Mesenchymal stem cell (in vitro differentiated cells and primary cell): ENCODE data around the gene CUL2.
"Not testable (repeated sequence)": the region's sequence is repeated elsewhere in the genome, so short reads cannot be mapped to it uniquely, and the experiment has no call there.

ENCODE experiments used
- DNase-seq: peaks from one replicate; pipeline ENCODE4 v3.0.0-alpha.2; 2013
- H2AFZ ChIP-seq: one replicate; pipeline ENCODE4 v1.6.1; 2013; ENCODE audit warnings: low read depth, mild to moderate bottlenecking, control low read depth, inconsistent platforms, low read length, moderate library complexity
- H2AK5ac ChIP-seq: 2 replicates; pipeline ENCODE4 v1.6.1; 2013; ENCODE audit warnings: low read length, moderate library complexity, mild to moderate bottlenecking, inconsistent platforms; ENCODE audit not compliant: severe bottlenecking
- H2BK120ac ChIP-seq: one replicate; pipeline ENCODE4 v1.6.1; 2013; ENCODE audit warnings: low read depth, mild to moderate bottlenecking, inconsistent platforms, low read length, moderate library complexity
- H2BK12ac ChIP-seq, 2 experiments: one replicate each; pipeline ENCODE4 v1.6.1; 2013; ENCODE audit warnings: inconsistent platforms in 2 of 2, low read length in 2 of 2, mild to moderate bottlenecking in 2 of 2, moderate library complexity in 2 of 2, control low read depth in 1 of 2
- H2BK15ac ChIP-seq: one replicate; pipeline ENCODE4 v1.6.1; 2013; ENCODE audit warnings: mild to moderate bottlenecking, low read depth, inconsistent platforms; ENCODE audit not compliant: poor library complexity, severe bottlenecking
- H2BK5ac ChIP-seq: 2 replicates; pipeline ENCODE4 v1.6.1; 2013; ENCODE audit warnings: low read depth, mild to moderate bottlenecking, low read length, control low read depth, inconsistent platforms; ENCODE audit not compliant: poor library complexity, severe bottlenecking
- H3K14ac ChIP-seq, 2 experiments: one replicate each; pipeline ENCODE4 v1.6.1; 2013; ENCODE audit warnings: inconsistent platforms in 2 of 2, low read length in 2 of 2, control low read depth in 1 of 2, mild to moderate bottlenecking in 1 of 2, moderate library complexity in 1 of 2
- H3K18ac ChIP-seq, 2 experiments: one replicate each; pipeline ENCODE4 v1.6.1; 2013; ENCODE audit warnings: inconsistent platforms in 2 of 2, low read length in 2 of 2, control low read depth in 1 of 2, low read depth in 1 of 2, mild to moderate bottlenecking in 1 of 2
- H3K23ac ChIP-seq, 2 experiments: one replicate each; pipeline ENCODE4 v1.6.1; 2013; ENCODE audit warnings: inconsistent platforms in 2 of 2, low read length in 2 of 2, mild to moderate bottlenecking in 2 of 2, moderate library complexity in 2 of 2, control low read depth in 1 of 2
- H3K27ac ChIP-seq: 2 replicates; pipeline ENCODE4 v1.5.1; 2013; ENCODE audit warnings: mild to moderate bottlenecking, moderate library complexity, low read length, control low read depth, inconsistent platforms; ENCODE audit not compliant: poor library complexity, severe bottlenecking
- H3K27me3 ChIP-seq, 2 experiments: 2 replicates each; pipeline versions ENCODE4 v1.6.1 to v1.7.0; 2013; ENCODE audit warnings: low read length in 2 of 2, mild to moderate bottlenecking in 2 of 2, moderate library complexity in 2 of 2, control low read depth in 1 of 2, inconsistent platforms in 1 of 2; ENCODE audit not compliant: control insufficient read depth in 1 of 2, insufficient read depth in 1 of 2
- H3K36me3 ChIP-seq, 2 experiments: 2 replicates each; pipeline versions ENCODE4 v1.6.1 to v1.7.0; 2013; ENCODE audit warnings: low read length in 2 of 2, control low read depth in 1 of 2, inconsistent platforms in 1 of 2, low read depth in 1 of 2, mild to moderate bottlenecking in 1 of 2; ENCODE audit not compliant: insufficient read depth in 2 of 2, control insufficient read depth in 1 of 2
- H3K4ac ChIP-seq, 2 experiments: one replicate each; pipeline ENCODE4 v1.6.1; 2013; ENCODE audit warnings: inconsistent platforms in 2 of 2, low read length in 2 of 2, mild to moderate bottlenecking in 2 of 2, moderate library complexity in 2 of 2, control low read depth in 1 of 2, low read depth in 1 of 2
- H3K4me1 ChIP-seq: 2 replicates; pipeline ENCODE4 v1.6.1; 2013; ENCODE audit warnings: low read depth, low read length, control low read depth; ENCODE audit not compliant: control insufficient read depth, insufficient read depth
- H3K4me2 ChIP-seq: 2 replicates; pipeline ENCODE4 v1.6.1; 2013; ENCODE audit warnings: low read length, mild to moderate bottlenecking, inconsistent platforms; ENCODE audit not compliant: poor library complexity, severe bottlenecking
- H3K4me3 ChIP-seq, 2 experiments: 2 replicates each; pipeline versions ENCODE4 v1.5.1 to v1.7.0; 2013; ENCODE audit warnings: low read length in 2 of 2, mild to moderate bottlenecking in 2 of 2, control low read depth in 1 of 2, low read depth in 1 of 2; ENCODE audit not compliant: insufficient read depth in 1 of 2
- H3K79me1 ChIP-seq: replicated peaks from 2 replicates; pipeline ENCODE4 v1.6.1; 2013; ENCODE audit warnings: mild to moderate bottlenecking, control low read depth, low read length, inconsistent platforms; ENCODE audit not compliant: poor library complexity, severe bottlenecking
- H3K9ac ChIP-seq: 2 replicates; pipeline ENCODE4 v1.7.0; 2013; ENCODE audit warnings: mild to moderate bottlenecking, low read length, moderate library complexity
- H3K9me3 ChIP-seq: 2 replicates; pipeline ENCODE4 v1.7.0; 2013; ENCODE audit warnings: mild to moderate bottlenecking, low read length; ENCODE audit not compliant: control insufficient read depth
- H4K8ac ChIP-seq: one replicate; pipeline ENCODE4 v1.6.1; 2013; ENCODE audit warnings: inconsistent platforms, mild to moderate bottlenecking, low read length, moderate library complexity
- H4K91ac ChIP-seq: one replicate; pipeline ENCODE4 v1.6.1; 2013; ENCODE audit warnings: mild to moderate bottlenecking, low read length, inconsistent platforms
- WGBS: methylation state at CpG from one replicate; pipeline ENCODE4 v1.1.7; 2013; ENCODE audit warnings: mixed read lengths; 5-methylcytosine and 5-hydroxymethylcytosine counted together

The CUL2 gene

DNA sequence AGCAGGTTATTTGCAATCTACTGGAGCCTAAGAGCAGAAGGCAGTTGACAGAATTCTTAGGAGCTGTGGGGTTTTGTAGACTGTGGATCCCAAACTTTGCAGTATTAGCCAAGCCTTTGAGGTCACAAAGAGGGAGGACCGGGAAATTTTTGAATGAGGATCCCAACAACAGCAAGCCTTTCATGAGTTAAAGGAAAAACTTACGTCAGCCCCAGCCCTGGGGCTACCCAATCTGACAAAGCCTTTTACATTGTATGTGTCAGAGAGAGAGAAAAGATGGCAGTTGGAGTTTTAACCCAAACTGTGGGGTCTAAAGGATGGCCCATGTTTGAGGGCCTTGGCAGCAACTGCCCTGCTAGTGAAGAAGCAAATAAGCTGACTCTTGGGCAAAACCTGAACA, 117.5 kb downstream of the CUL2 start:
- H2BK15ac ChIP-seq, DNase-seq, H2BK5ac ChIP-seq, H3K4me1 ChIP-seq, H3K36me3 ChIP-seq, H3K4ac ChIP-seq, H4K91ac ChIP-seq, H3K79me1 ChIP-seq, H3K4me3 ChIP-seq, H2BK12ac ChIP-seq, H4K8ac ChIP-seq, H2AFZ ChIP-seq, H3K9me3 ChIP-seq, H2AK5ac ChIP-seq, H3K4me2 ChIP-seq, H2BK120ac ChIP-seq, H3K14ac ChIP-seq, H3K23ac ChIP-seq, H3K18ac ChIP-seq, H3K27ac ChIP-seq, H3K9ac ChIP-seq: not testable (repeated sequence)
- peaks cover 0 to 35% of the 10 kb centered on the region in 2 experiments for H3K27me3 ChIP-seq
- 82% methylated on average over 2 of the region's 2 CpGs for WGBS

DNA sequence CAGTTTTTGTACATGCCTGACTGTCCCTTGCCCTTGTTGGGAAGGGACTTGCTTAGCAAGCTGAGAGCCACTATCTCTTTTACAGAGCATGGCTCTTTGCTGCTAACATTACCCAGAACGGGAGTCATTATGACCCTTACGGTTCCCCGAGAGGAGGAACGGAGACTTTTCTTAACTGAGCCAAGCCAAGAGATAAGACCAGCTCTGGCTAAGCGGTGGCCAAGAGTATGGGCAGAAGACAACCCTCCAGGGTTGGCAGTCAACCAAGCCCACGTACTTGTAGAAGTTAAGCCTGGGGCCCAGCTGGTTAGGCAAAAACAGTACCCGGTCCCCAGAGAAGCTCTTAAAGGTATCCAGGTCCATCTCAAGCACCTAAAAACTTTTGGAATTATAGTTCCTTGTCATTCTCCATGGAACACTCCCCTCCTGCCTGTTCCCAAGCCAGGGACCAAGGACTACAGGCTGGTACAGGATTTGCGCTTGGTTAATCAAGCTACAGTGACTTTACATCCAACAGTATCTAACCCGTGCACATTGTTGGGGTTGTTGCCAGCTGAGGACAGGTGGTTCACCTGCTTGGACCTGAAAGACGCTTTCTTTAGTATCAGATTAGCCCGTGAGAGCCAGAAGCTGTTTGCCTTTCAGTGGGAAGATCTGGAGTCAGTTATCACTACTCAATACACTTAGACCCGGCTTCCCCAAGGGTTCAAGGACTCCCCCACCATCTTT, 118.4 kb downstream of the CUL2 start:
- not testable (repeated sequence) for H2BK12ac ChIP-seq, H3K9ac ChIP-seq, H3K36me3 ChIP-seq, H2BK120ac ChIP-seq, H3K9me3 ChIP-seq, DNase-seq, H3K79me1 ChIP-seq, H3K4ac ChIP-seq, H2AK5ac ChIP-seq, H3K27ac ChIP-seq, H3K18ac ChIP-seq, H3K4me3 ChIP-seq, H4K91ac ChIP-seq, H3K4me1 ChIP-seq, H3K14ac ChIP-seq, H3K23ac ChIP-seq, H3K4me2 ChIP-seq, H4K8ac ChIP-seq, H2BK5ac ChIP-seq, H2AFZ ChIP-seq
- Histone ChIP-seq H2BK15ac (peak overlapping the region; percentile 7), H3K27me3 (peaks cover 0 to 35% of the 10 kb centered on the region in 2 experiments)
- WGBS = 86% methylated on average over 12 of the region's 12 CpGs

DNA sequence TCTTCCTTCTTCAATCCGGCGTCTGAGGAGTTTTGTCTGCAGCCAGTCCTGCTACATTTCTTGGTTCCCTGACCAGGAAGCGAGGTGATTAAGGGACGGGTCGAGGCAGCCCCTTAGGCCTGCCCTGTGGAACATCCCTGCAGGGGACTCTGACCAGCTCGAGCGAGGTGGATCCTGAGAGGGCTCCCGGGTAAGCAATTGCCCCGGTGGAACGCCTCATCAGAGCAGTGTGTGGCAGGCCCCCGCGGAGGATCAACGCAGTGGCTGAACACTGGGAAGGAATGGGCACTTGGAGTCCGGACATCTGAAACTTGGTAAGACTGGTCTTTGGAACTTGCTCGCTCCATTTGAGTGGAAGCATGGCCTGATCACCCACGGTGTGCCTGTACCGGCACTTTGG, 121.0 kb downstream of the CUL2 start:
- no peak overlapping the region for H2BK5ac ChIP-seq
- no peaks in the 10 kb centered on the region for H3K79me1 ChIP-seq
- no peak overlapping the region for H3K27ac ChIP-seq
- H3K4ac ChIP-seq = no peak overlapping the region
- H3K23ac ChIP-seq = no peak overlapping the region
- DNase-seq = no peak
- H3K36me3 ChIP-seq = no peaks in the 10 kb centered on the region
- peaks cover 17% of the 10 kb centered on the region for H3K4me1 ChIP-seq
- no peak overlapping the region for H2AK5ac ChIP-seq
- no peak overlapping the region for H3K18ac ChIP-seq
- H3K9ac ChIP-seq = no peak overlapping the region
- no peak overlapping the region for H3K14ac ChIP-seq
- no peak overlapping the region for H2BK12ac ChIP-seq
- H3K4me2 ChIP-seq = no peak overlapping the region
- H2BK15ac ChIP-seq = no peak overlapping the region
- H3K9me3 ChIP-seq = no peaks in the 10 kb centered on the region
- H2BK120ac ChIP-seq = no peak overlapping the region
- no peak overlapping the region for H4K8ac ChIP-seq
- no peak overlapping the region for H4K91ac ChIP-seq
- H2AFZ ChIP-seq = no peak overlapping the region
- 95% methylated on average over 17 of the region's 17 CpGs for WGBS
- H3K27me3 ChIP-seq = peaks cover 0 to 26% of the 10 kb centered on the region in 2 experiments
- H3K4me3 ChIP-seq = no peak overlapping the region

DNA sequence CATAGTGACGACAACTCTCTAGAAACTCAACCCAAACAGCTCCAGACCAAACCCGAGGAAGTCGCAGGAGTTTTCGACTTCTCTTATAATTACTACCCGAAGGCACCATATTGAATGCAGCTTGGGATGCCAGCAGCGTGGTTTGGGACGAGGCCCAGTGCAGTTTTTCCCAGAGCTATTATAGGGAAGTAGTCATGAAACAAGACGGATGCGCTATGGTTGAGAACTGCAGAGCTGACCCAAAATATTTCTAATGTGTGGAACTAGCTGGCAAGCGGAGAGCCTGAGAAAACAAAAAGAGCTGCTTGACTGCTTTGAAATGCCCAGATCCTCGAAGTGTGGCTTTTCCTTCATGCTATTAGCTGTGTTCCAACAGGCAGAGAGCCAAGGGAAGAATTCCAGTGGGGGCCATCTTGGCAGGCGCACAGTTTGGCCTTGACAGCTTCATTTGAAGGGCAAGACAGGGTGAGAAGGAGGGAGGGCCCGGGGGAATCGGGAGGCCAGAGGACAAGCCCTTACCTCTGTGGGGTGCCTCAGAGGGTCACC, 122.7 kb downstream of the CUL2 start:
- H2BK5ac ChIP-seq = no peak overlapping the region
- 92% methylated on average over 12 of the region's 14 CpGs for WGBS
- H3K18ac ChIP-seq = no peak overlapping the region
- H2BK120ac ChIP-seq = no peak overlapping the region
- H3K9me3 ChIP-seq = no peaks in the 10 kb centered on the region
- peaks cover 0 to 9% of the 10 kb centered on the region in 2 experiments for H3K27me3 ChIP-seq
- H3K23ac ChIP-seq = no peak overlapping the region
- no peaks in the 10 kb centered on the region for H3K79me1 ChIP-seq
- no peaks in the 10 kb centered on the region for H3K36me3 ChIP-seq
- no peak overlapping the region for H3K4me2 ChIP-seq
- DNase-seq = no peak
- H3K4me1 ChIP-seq = peaks cover 17% of the 10 kb centered on the region
- H3K9ac ChIP-seq = no peak overlapping the region
- H2AK5ac ChIP-seq = no peak overlapping the region
- no peak overlapping the region for H2BK15ac ChIP-seq
- H4K91ac ChIP-seq = no peak overlapping the region
- no peak overlapping the region for H3K4me3 ChIP-seq
- no peak overlapping the region for H4K8ac ChIP-seq
- no peak overlapping the region for H2AFZ ChIP-seq
- no peak overlapping the region for H3K4ac ChIP-seq
- H3K27ac ChIP-seq = no peak overlapping the region
- no peak overlapping the region for H3K14ac ChIP-seq
- H2BK12ac ChIP-seq = no peak overlapping the region
